ENCODE measurements around the gene HNF4A.
A peak's percentile ranks its signal among the peaks of the same experiment; 100 is the strongest.

HNF4A gene

GRCh38 chr20:44463466-44463865, 108.0 kb downstream of the HNF4A start:
- H2BK15ac ChIP-seq (ENCODE audit: low read length): no peak overlapping the region
- no peak overlapping the region for H3K4me2 ChIP-seq (ENCODE audit: insufficient read depth, low read length, poor library complexity, severe bottlenecking)
- H3K23ac ChIP-seq (ENCODE audit: low read depth, low read length, poor library complexity): no peak overlapping the region
- no peaks in the 10 kb centered on the region for H3K9me3 ChIP-seq (replicated peaks in 1 of 2; ENCODE audit: control insufficient read depth in 2 of 2, insufficient read depth in 1 of 2, low read depth in 1 of 2, low read length in 2 of 2)
- H2AK5ac ChIP-seq (ENCODE audit: low read depth, low read length): no peak overlapping the region
- H4K8ac ChIP-seq (ENCODE audit: low read depth, low read length): peak overlapping the region; percentile 6
- no peak for DNase-seq (ENCODE audit: low spot score)
- H3K18ac ChIP-seq (ENCODE audit: low read length): no peak overlapping the region
- peaks cover 0 to 2% of the 10 kb centered on the region in 2 donors for H3K4me1 ChIP-seq (ENCODE audit: control insufficient read depth in 2 of 2, insufficient read depth in 1 of 2, low read depth in 1 of 2, low read length in 2 of 2)
- no peak overlapping the region for H2AFZ ChIP-seq (ENCODE audit: low read length)
- H4K91ac ChIP-seq (ENCODE audit: low read depth, low read length, poor library complexity): no peak overlapping the region
- H3K4ac ChIP-seq (ENCODE audit: low read length): no peak overlapping the region
- H2BK120ac ChIP-seq (ENCODE audit: low read depth, low read length): no peak overlapping the region
- H3K27ac ChIP-seq (replicated peaks; ENCODE audit: low read length): no peak overlapping the region
- no peak overlapping the region for H2BK12ac ChIP-seq (ENCODE audit: low read length)
- H3K14ac ChIP-seq (ENCODE audit: low read length): no peak overlapping the region
- no peaks in the 10 kb centered on the region for H3K79me1 ChIP-seq (ENCODE audit: low read depth, low read length)
- H3K27me3 ChIP-seq (ENCODE audit: control insufficient read depth in 3 of 3, insufficient read depth in 3 of 3, low read depth in 1 of 3, low read length in 3 of 3): peaks cover 0 to 7% (median 0%) of the 10 kb centered on the region in 3 experiments
- WGBS, 2 donors (ENCODE audit: extremely low coverage in 2 of 2, insufficient read length in 2 of 2, insufficient replicate concordance in 1 of 2): no CpG with 5 or more reads among the region's 5 CpGs
- H3K36me3 ChIP-seq (replicated peaks in 1 of 2; ENCODE audit: control insufficient read depth in 2 of 2, insufficient read depth in 2 of 2, low read length in 2 of 2): no peaks in the 10 kb centered on the region
- H3K9ac ChIP-seq (ENCODE audit: low read depth, low read length, poor library complexity): no peak overlapping the region
- no peak overlapping the region for H3K4me3 ChIP-seq (ENCODE audit: low read length in 2 of 2)
- no peak overlapping the region for H2BK5ac ChIP-seq (ENCODE audit: low read length)

GRCh38 chr20:44464514-44464913, 109.0 kb downstream of the HNF4A start:
- peaks cover 0 to 7% (median 0%) of the 10 kb centered on the region in 3 experiments for H3K27me3 ChIP-seq (ENCODE audit: control insufficient read depth in 3 of 3, insufficient read depth in 3 of 3, low read depth in 1 of 3, low read length in 3 of 3)
- WGBS, 2 donors (ENCODE audit: extremely low coverage in 2 of 2, insufficient read length in 2 of 2, insufficient replicate concordance in 1 of 2): no CpG with 5 or more reads among the region's 3 CpGs
- no peak overlapping the region for H2BK120ac ChIP-seq (ENCODE audit: low read depth, low read length)

GRCh38 chr20:44465001-44465560, 109.6 kb downstream of the HNF4A start:
- Histone ChIP-seq H2BK120ac (ENCODE audit: low read depth, low read length) (no peak overlapping the region), H2BK12ac (ENCODE audit: low read length) (no peak overlapping the region), H3K9ac (ENCODE audit: low read depth, low read length, poor library complexity) (no peak overlapping the region), H3K4ac (ENCODE audit: low read length) (no peak overlapping the region), H2AFZ (ENCODE audit: low read length) (no peak overlapping the region), H3K9me3 (replicated peaks in 1 of 2; ENCODE audit: control insufficient read depth in 2 of 2, insufficient read depth in 1 of 2, low read depth in 1 of 2, low read length in 2 of 2) (no peaks in the 10 kb centered on the region), H3K27me3 (ENCODE audit: control insufficient read depth in 3 of 3, insufficient read depth in 3 of 3, low read depth in 1 of 3, low read length in 3 of 3) (peaks cover 0 to 7% (median 0%) of the 10 kb centered on the region in 3 experiments), H3K14ac (ENCODE audit: low read length) (no peak overlapping the region), H3K18ac (ENCODE audit: low read length) (no peak overlapping the region), H2AK5ac (ENCODE audit: low read depth, low read length) (no peak overlapping the region), H2BK15ac (ENCODE audit: low read length) (no peak overlapping the region), H2BK5ac (ENCODE audit: low read length) (no peak overlapping the region), H3K4me2 (ENCODE audit: insufficient read depth, low read length, poor library complexity, severe bottlenecking) (no peak overlapping the region), H3K4me1 (ENCODE audit: control insufficient read depth in 2 of 2, insufficient read depth in 1 of 2, low read depth in 1 of 2, low read length in 2 of 2) (peaks cover 0 to 2% of the 10 kb centered on the region in 2 donors), H3K23ac (ENCODE audit: low read depth, low read length, poor library complexity) (no peak overlapping the region), H3K27ac (replicated peaks; ENCODE audit: low read length) (no peak overlapping the region), H4K91ac (ENCODE audit: low read depth, low read length, poor library complexity) (no peak overlapping the region), H3K4me3 (ENCODE audit: low read length in 2 of 2) (no peak overlapping the region), H3K79me1 (ENCODE audit: low read depth, low read length) (no peaks in the 10 kb centered on the region), H4K8ac (ENCODE audit: low read depth, low read length) (no peak overlapping the region), H3K36me3 (replicated peaks in 1 of 2; ENCODE audit: control insufficient read depth in 2 of 2, insufficient read depth in 2 of 2, low read length in 2 of 2) (no peaks in the 10 kb centered on the region)
- no peak for DNase-seq (ENCODE audit: low spot score)
- WGBS, 2 donors (ENCODE audit: extremely low coverage in 2 of 2, insufficient read length in 2 of 2, insufficient replicate concordance in 1 of 2): no CpG with 5 or more reads among the region's 3 CpGs

More at GRCh38 chr20:44464514-44464913, 109.0 kb downstream of the HNF4A start:
- Histone ChIP-seq H3K79me1 (ENCODE audit: low read depth, low read length) (no peaks in the 10 kb centered on the region), H2BK15ac (ENCODE audit: low read length) (no peak overlapping the region), H3K14ac (ENCODE audit: low read length) (no peak overlapping the region), H3K9me3 (replicated peaks in 1 of 2; ENCODE audit: control insufficient read depth in 2 of 2, insufficient read depth in 1 of 2, low read depth in 1 of 2, low read length in 2 of 2) (no peaks in the 10 kb centered on the region), H3K4me2 (ENCODE audit: insufficient read depth, low read length, poor library complexity, severe bottlenecking) (no peak overlapping the region), H3K36me3 (replicated peaks in 1 of 2; ENCODE audit: control insufficient read depth in 2 of 2, insufficient read depth in 2 of 2, low read length in 2 of 2) (no peaks in the 10 kb centered on the region), H2BK5ac (ENCODE audit: low read length) (no peak overlapping the region), H2AK5ac (ENCODE audit: low read depth, low read length) (no peak overlapping the region), H3K18ac (ENCODE audit: low read length) (no peak overlapping the region), H2BK12ac (ENCODE audit: low read length) (no peak overlapping the region), H3K27ac (replicated peaks; ENCODE audit: low read length) (no peak overlapping the region), H3K9ac (ENCODE audit: low read depth, low read length, poor library complexity) (no peak overlapping the region), H2AFZ (ENCODE audit: low read length) (no peak overlapping the region), H4K91ac (ENCODE audit: low read depth, low read length, poor library complexity) (no peak overlapping the region), H3K4me1 (ENCODE audit: control insufficient read depth in 2 of 2, insufficient read depth in 1 of 2, low read depth in 1 of 2, low read length in 2 of 2) (peaks cover 0 to 2% of the 10 kb centered on the region in 2 donors), H3K4ac (ENCODE audit: low read length) (no peak overlapping the region), H3K23ac (ENCODE audit: low read depth, low read length, poor library complexity) (no peak overlapping the region), H4K8ac (ENCODE audit: low read depth, low read length) (no peak overlapping the region), H3K4me3 (ENCODE audit: low read length in 2 of 2) (no peak overlapping the region)
- no peak for DNase-seq (ENCODE audit: low spot score)

GRCh38 chr20:44467289-44467883, 111.9 kb downstream of the HNF4A start:
- no peak overlapping the region for H3K27ac ChIP-seq (replicated peaks; ENCODE audit: low read length)
- H2BK120ac ChIP-seq (ENCODE audit: low read depth, low read length): no peak overlapping the region
- no peak overlapping the region for H3K4me3 ChIP-seq (ENCODE audit: low read length in 2 of 2)
- H3K4me2 ChIP-seq (ENCODE audit: insufficient read depth, low read length, poor library complexity, severe bottlenecking): no peak overlapping the region
- no peak for DNase-seq (ENCODE audit: low spot score)
- H3K27me3 ChIP-seq (ENCODE audit: control insufficient read depth in 3 of 3, insufficient read depth in 3 of 3, low read depth in 1 of 3, low read length in 3 of 3): peaks cover 0 to 7% (median 2%) of the 10 kb centered on the region in 3 experiments
- H3K9ac ChIP-seq (ENCODE audit: low read depth, low read length, poor library complexity): no peak overlapping the region
- H3K14ac ChIP-seq (ENCODE audit: low read length): no peak overlapping the region
- no peak overlapping the region for H3K23ac ChIP-seq (ENCODE audit: low read depth, low read length, poor library complexity)
- H3K18ac ChIP-seq (ENCODE audit: low read length): no peak overlapping the region
- peak overlapping the region; percentile 66 for H2AFZ ChIP-seq (ENCODE audit: low read length)
- H3K9me3 ChIP-seq (replicated peaks in 1 of 2; ENCODE audit: control insufficient read depth in 2 of 2, insufficient read depth in 1 of 2, low read depth in 1 of 2, low read length in 2 of 2): no peaks in the 10 kb centered on the region
- no peak overlapping the region for H4K8ac ChIP-seq (ENCODE audit: low read depth, low read length)
- no peak overlapping the region for H2BK12ac ChIP-seq (ENCODE audit: low read length)
- H3K79me1 ChIP-seq (ENCODE audit: low read depth, low read length): no peaks in the 10 kb centered on the region
- H2AK5ac ChIP-seq (ENCODE audit: low read depth, low read length): peak overlapping the region; percentile 22
- no CpG with 5 or more reads among the region's 12 CpGs for WGBS, 2 donors (ENCODE audit: extremely low coverage in 2 of 2, insufficient read length in 2 of 2, insufficient replicate concordance in 1 of 2)
- H4K91ac ChIP-seq (ENCODE audit: low read depth, low read length, poor library complexity): no peak overlapping the region
- no peaks in the 10 kb centered on the region for H3K36me3 ChIP-seq (replicated peaks in 1 of 2; ENCODE audit: control insufficient read depth in 2 of 2, insufficient read depth in 2 of 2, low read length in 2 of 2)
- no peak overlapping the region for H2BK5ac ChIP-seq (ENCODE audit: low read length)
- H2BK15ac ChIP-seq (ENCODE audit: low read length): no peak overlapping the region
- H3K4ac ChIP-seq (ENCODE audit: low read length): no peak overlapping the region
- H3K4me1 ChIP-seq (ENCODE audit: control insufficient read depth in 2 of 2, insufficient read depth in 1 of 2, low read depth in 1 of 2, low read length in 2 of 2): peaks cover 0 to 2% of the 10 kb centered on the region in 2 donors

All from neuronal stem cell (in vitro differentiated cells).